K562 (cell line): ENCODE data around the gene ZFP36. TPM values are rescaled to one million over a fixed set of nuclear protein-coding genes. Genes with fewer than 3 reads are reported as not detected.
A peak's percentile ranks its signal among the peaks of the same experiment; 100 is the strongest.

ENCODE experiments used
- ATAC-seq: fragments of 200-7000 bp; cut with Tn5 transposase; 3 replicates; pipeline ENCODE4 v1.9.1; 2020; ENCODE audit warnings: moderate library complexity
- BruUV-seq: library from RNA; stranded (reverse); fragments of 400-500 nt; replicated peaks from 2 replicates; lab custom pipeline; 2021; lab: Mats Ljungman, UMichigan
- CTCF ChIA-PET: fragments of 300-600 bp; formaldehyde crosslinking; extraction: SDS; loops from one replicate; lab custom pipeline; 2021; ENCODE audit warnings: low intra/inter-chr PET ratio; lab: Yijun Ruan, JAX
- POLR2A ChIA-PET: fragments of 300-600, 350-650 bp; sonication (Branson Sonifier 250); formaldehyde crosslinking; extraction: SDS; loops from one replicate; lab custom pipeline; 2021; ENCODE audit warnings: antibody characterized with exemption, inconsistent platforms; lab: Yijun Ruan, JAX
- DNase-seq, 4 experiments: peaks; one replicate each; pipeline versions ENCODE4 v3.0.0 to v3.0.0-alpha.2; 2011 to 2018; ENCODE audit warnings: low spot score in 3 of 4, mixed read lengths in 3 of 4; ENCODE audit errors: extremely low read depth in 1 of 4
- FAIRE-seq: peaks from 2 replicates; lab custom pipeline; 2011; peaks lifted over from hg19 to GRCh38; lab: Jason Lieb, UNC
- H2AFZ ChIP-seq: 2 replicates; pipeline ENCODE4 v1.6.0; 2011; ENCODE audit warnings: low read depth, low read length, control low read depth, inconsistent platforms
- H3K27ac ChIP-seq: fragments of 200-600 bp; 3 replicates; pipeline ENCODE4 v1.8.0; 2011; ENCODE audit warnings: low read depth, mild to moderate bottlenecking, control low read depth, inconsistent platforms, low read length, moderate library complexity, mixed read lengths; ENCODE audit errors: extremely low read depth
- H3K27me3 ChIP-seq, 2 experiments: fragments of 300-600 bp in 1 of 2; 2 replicates in 1 of 2; 3 replicates in 1 of 2; pipeline versions ENCODE4 v1.6.0 to v1.8.0; 2011; ENCODE audit warnings: inconsistent platforms in 2 of 2, low read length in 2 of 2, mild to moderate bottlenecking in 1 of 2, mixed read lengths in 1 of 2, moderate library complexity in 1 of 2; ENCODE audit not compliant: control insufficient read depth in 2 of 2, insufficient read depth in 2 of 2
- H3K36me3 ChIP-seq: fragments of 300-600 bp; 3 replicates; pipeline ENCODE4 v1.8.0; 2011; ENCODE audit warnings: mild to moderate bottlenecking, low read length, inconsistent platforms; ENCODE audit not compliant: control insufficient read depth, insufficient read depth
- H3K4me1 ChIP-seq, 2 experiments: fragments of 200-600 bp in 1 of 2; replicated peaks in 1 of 2; 2 replicates in 1 of 2; 3 replicates in 1 of 2; pipeline versions ENCODE4 v1.5.1 to v1.8.0; 2011; ENCODE audit warnings: inconsistent platforms in 2 of 2, low read length in 2 of 2, mild to moderate bottlenecking in 1 of 2, mixed read lengths in 1 of 2, moderate library complexity in 1 of 2; ENCODE audit not compliant: control insufficient read depth in 2 of 2, insufficient read depth in 2 of 2
- H3K4me2 ChIP-seq: 2 replicates; pipeline ENCODE4 v1.6.1; 2011; ENCODE audit warnings: low read length, control low read depth, inconsistent platforms, mixed read lengths; ENCODE audit not compliant: insufficient read depth
- H3K4me3 ChIP-seq: fragments of 200-600 bp; sonication (generic), shearing (Covaris generic); 2 replicates; pipeline ENCODE4 v1.5.1; 2016; ENCODE audit warnings: control low read depth, inconsistent platforms
- H3K79me2 ChIP-seq: fragments of 200-600 bp; 3 replicates; pipeline ENCODE4 v1.8.0; 2011; ENCODE audit warnings: low read length, inconsistent platforms; ENCODE audit not compliant: control insufficient read depth, insufficient read depth
- H3K9ac ChIP-seq, 2 experiments: 2 replicates each; pipeline versions ENCODE4 v1.6.0 to v1.6.1; 2011; ENCODE audit warnings: low read depth in 2 of 2, low read length in 2 of 2, control low read depth in 1 of 2, inconsistent platforms in 1 of 2, mild to moderate bottlenecking in 1 of 2, mixed read lengths in 1 of 2; ENCODE audit not compliant: insufficient read depth in 1 of 2
- H3K9me1 ChIP-seq: one replicate; pipeline ENCODE4 v1.6.0; 2011; ENCODE audit warnings: inconsistent platforms, mild to moderate bottlenecking, low read length, moderate library complexity; ENCODE audit not compliant: control insufficient read depth, insufficient read depth
- H3K9me3 ChIP-seq: replicated peaks from 2 replicates; pipeline ENCODE4 v1.5.1; 2011; ENCODE audit warnings: low read depth, low read length, inconsistent platforms; ENCODE audit not compliant: control insufficient read depth, insufficient read depth
- H4K20me1 ChIP-seq: replicated peaks from 2 replicates; pipeline ENCODE4 v1.6.1; 2011; ENCODE audit warnings: low read length, inconsistent platforms, mixed read lengths; ENCODE audit not compliant: control insufficient read depth, insufficient read depth
- ATF1 ChIP-seq, 2 experiments: fragments of 450-650 bp in 1 of 2; IDR thresholded peaks; 2 replicates each; pipeline ENCODE4 v1.6.1; 2016; ENCODE audit warnings: missing compliant biosample characterization in 1 of 2, missing genetic modification characterization in 1 of 2
- RBFOX2 ChIP-seq: fragments of 200-400 bp; formaldehyde crosslinking; IDR thresholded peaks from 2 replicates; pipeline ENCODE4 v1.6.1; 2017; ENCODE audit warnings: low read depth, mild to moderate bottlenecking, low read length, moderate library complexity
- SUPT5H ChIP-seq: fragments of 450-650 bp; IDR thresholded peaks from 2 replicates; pipeline ENCODE4 v1.6.1; 2016
- WGBS: fragments of 100-300 bp; shearing (Covaris generic); methylation state at CpG from one replicate; pipeline ENCODE4 v1.1.6; 2016; ENCODE audit warnings: low coverage, mixed read lengths; ENCODE audit not compliant: insufficient coverage; ENCODE audit errors: missing lambda C conversion rate; 5-methylcytosine and 5-hydroxymethylcytosine counted together
- in situ Hi-C: fragments of 300-500 bp; cut with MboI; formaldehyde crosslinking; loops from 4 replicates; pipeline ENCODE4 v1.15.0; 2018; ENCODE audit warnings: inconsistent platforms, mixed read lengths
- intact Hi-C: fragments of 100-400 bp; cut with micrococcal nuclease; formaldehyde crosslinking; loops from 2 replicates; pipeline ENCODE4 v1.14.2; 2022
- polyA plus RNA-seq, 8 experiments: library from polyadenylated mRNA; depleted of rRNA in 4 of 8; stranded (reverse) in 5 of 8; unstranded in 3 of 8; fragments of >200 nt; fragmentation: Nextera tagmentation in 2 of 8; fragmentation: Illumina TruSeq in 1 of 8; extraction: Ambion mirVana in 2 of 8; extraction: Trizol in 1 of 8; gene quantifications; 2 replicates each; pipeline versions ENCODE4 v1.2.1 to v1.2.3, GENCODE V29; 2011 to 2014; ENCODE audit warnings: inconsistent platforms in 1 of 8, missing spikeins in 1 of 8
- total RNA-seq, 7 experiments: library from RNA; depleted of rRNA in 6 of 7; stranded (reverse); fragments of >200 nt in 6 of 7; fragmentation: Illumina TruSeq in 2 of 7; extraction: Trizol in 2 of 7; gene quantifications; 2 replicates each; pipeline versions ENCODE4 v1.2.1 to v1.2.3, GENCODE V29; 2011 to 2021; ENCODE audit warnings: low replicate concordance in 1 of 7

The ZFP36 gene
- total and polyA plus RNA-seq, 9 of the 15 experiments (the other 6 are each of a cell fraction or from before 2014, with no cell fraction given), result 1.0 to 20.1 (median 3.5) TPM

DNA sequence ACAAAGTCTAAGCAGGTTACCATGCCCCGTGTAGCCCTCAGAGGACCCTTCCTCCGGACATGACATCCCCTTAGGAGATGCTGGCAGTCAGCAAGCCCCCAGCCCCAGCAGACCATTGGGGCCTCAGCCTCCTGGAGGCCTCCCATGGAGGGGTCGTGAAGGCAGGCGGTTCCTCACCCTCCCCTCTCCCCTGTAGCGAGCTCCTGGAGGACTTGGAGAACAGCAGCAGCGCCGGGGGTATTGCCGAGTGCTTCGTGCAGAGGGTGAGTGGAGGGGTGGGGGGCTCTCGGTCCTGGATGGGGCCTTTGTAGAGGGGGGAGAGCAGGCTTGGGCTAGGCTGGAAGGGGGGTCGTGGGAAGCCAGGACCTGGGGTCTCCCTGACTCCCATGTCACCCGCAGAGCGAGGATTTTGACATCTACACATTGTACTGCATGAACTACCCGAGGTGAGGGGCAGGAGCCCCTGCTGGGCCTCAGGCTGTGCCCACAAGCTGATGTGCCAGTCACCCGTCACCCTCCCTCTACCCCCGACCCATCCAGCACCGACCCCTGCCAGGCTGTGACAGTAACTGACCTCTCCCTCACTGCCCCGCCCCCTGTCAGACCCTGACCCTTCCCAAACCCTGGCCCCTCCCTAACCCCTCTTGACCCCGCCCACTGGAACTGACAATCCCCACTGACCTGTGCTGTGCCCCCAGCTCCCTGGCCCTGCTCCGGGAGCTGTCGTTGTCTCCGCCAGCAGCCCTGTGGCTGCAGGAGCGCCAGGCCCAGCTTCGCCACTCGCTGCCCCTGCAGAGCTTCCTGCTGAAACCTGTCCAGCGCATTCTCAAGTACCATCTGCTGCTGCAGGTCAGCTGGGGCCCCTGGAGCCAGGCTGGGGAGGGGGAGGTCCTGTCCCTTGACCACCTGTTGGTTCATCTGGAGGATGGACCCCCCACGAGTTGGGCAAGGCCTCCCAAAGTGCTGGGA, 9.8 kb downstream of the ZFP36 start:
- H3K4me3 ChIP-seq, result no peak overlapping the region
- no peak for FAIRE-seq
- H3K9me1 ChIP-seq, result no peaks in the 10 kb centered on the region
- 86% methylated on average over 20 of the region's 27 CpGs for WGBS
- in situ Hi-C loops, result no loop called here
- POLR2A ChIA-PET, result interaction anchor here (0.7 to 2.5 kb wide), 3 partner anchors 17 to 26 kb away, joined by 4 to 8 read pairs (median 7); partner anchors contain the start of genes PAF1 and RPS16
- TF ChIP-seq ATF1 (CRISPR knock-in tag; IDR thresholded peaks at IDR 0.05), result no peak
- no peak for TF ChIP-seq ATF1 (tag; IDR thresholded peaks at IDR 0.05)
- 0 out of 2 replicates have a peak, but pooled peaks have one; percentile 12 for TF ChIP-seq SUPT5H
- TF ChIP-seq RBFOX2, result 0 out of 2 replicates have a peak, but pooled peaks have one; percentile 26
- TF ChIP-seq, all 486 proteins: peak for 2
- H3K27ac ChIP-seq, result no peak overlapping the region
- H4K20me1 ChIP-seq, result no peaks in the 10 kb centered on the region
- H3K36me3 ChIP-seq, result peaks cover 23% of the 10 kb centered on the region; the same call in 2 of the 3 replicates
- DNase-seq (no peak), ATAC-seq (no peak)
- H2AFZ ChIP-seq, result no peak overlapping the region
- H3K9ac ChIP-seq, result peak overlapping the region in 1 of 2 experiments; percentile 18; a peak in 2 of 4 replicates
- peaks cover 20% of the 10 kb centered on the region for H3K79me2 ChIP-seq
- peaks cover 12 to 45% of the 10 kb centered on the region in 2 experiments; a peak in 4 of 5 replicates for H3K4me1 ChIP-seq
- no TSS peak for BruUV-seq
- intact Hi-C loops, result no loop called here
- no peaks in the 10 kb centered on the region for H3K9me3 ChIP-seq
- CTCF ChIA-PET, result no interaction called here
- no peaks in the 10 kb centered on the region for H3K27me3 ChIP-seq
- no peak overlapping the region for H3K4me2 ChIP-seq
